Measurements from ENCODE around the gene E2F2.
"Not testable (repeated sequence)": the region's sequence is repeated elsewhere in the genome, so short reads cannot be mapped to it uniquely, and the experiment has no call there.

Gene E2F2

GRCh38 chr1:23544444-23545389, 13.7 kb upstream of the E2F2 start:
- H3K9me3 ChIP-seq (ENCODE audit: control insufficient read depth, insufficient read depth, low read length) = no peaks in the 10 kb centered on the region
- H3K36me3 ChIP-seq (ENCODE audit: insufficient read depth, low read length) = no peaks in the 10 kb centered on the region
- no peaks in the 10 kb centered on the region for H3K4me1 ChIP-seq (ENCODE audit: insufficient read depth, low read length)
- H3K9ac ChIP-seq (ENCODE audit: low read depth, low read length) = no peak overlapping the region

GRCh38 chr1:23543707-23544443, 12.8 kb upstream of the E2F2 start:
- Histone ChIP-seq H3K9me3 (ENCODE audit: control insufficient read depth, insufficient read depth, low read length) (no peaks in the 10 kb centered on the region), H3K36me3 (ENCODE audit: insufficient read depth, low read length) (no peaks in the 10 kb centered on the region), H3K4me1 (ENCODE audit: insufficient read depth, low read length) (no peaks in the 10 kb centered on the region), H3K9ac (ENCODE audit: low read depth, low read length) (no peak overlapping the region)

- not testable (repeated sequence) for H3K36me3 ChIP-seq (ENCODE audit: insufficient read depth, low read length); H3K9me3 ChIP-seq (ENCODE audit: control insufficient read depth, insufficient read depth, low read length); H3K4me1 ChIP-seq (ENCODE audit: insufficient read depth, low read length); H3K9ac ChIP-seq (ENCODE audit: low read depth, low read length)
Observed at GRCh38 chr1:23542940-23543339, 11.9 kb upstream of the E2F2 start.

GRCh38 chr1:23539698-23540266, 8.7 kb upstream of the E2F2 start:
- Histone ChIP-seq H3K36me3 (ENCODE audit: insufficient read depth, low read length) (no peaks in the 10 kb centered on the region), H3K9me3 (ENCODE audit: control insufficient read depth, insufficient read depth, low read length) (no peaks in the 10 kb centered on the region), H3K4me1 (ENCODE audit: insufficient read depth, low read length) (no peaks in the 10 kb centered on the region), H3K9ac (ENCODE audit: low read depth, low read length) (no peak overlapping the region)

- no peaks in the 10 kb centered on the region for H3K36me3 ChIP-seq (ENCODE audit: insufficient read depth, low read length)
- no peak overlapping the region for H3K9ac ChIP-seq (ENCODE audit: low read depth, low read length)
- no peaks in the 10 kb centered on the region for H3K4me1 ChIP-seq (ENCODE audit: insufficient read depth, low read length)
- no peaks in the 10 kb centered on the region for H3K9me3 ChIP-seq (ENCODE audit: control insufficient read depth, insufficient read depth, low read length)
Observed at GRCh38 chr1:23537296-23537973, 6.4 kb upstream of the E2F2 start.

DNA sequence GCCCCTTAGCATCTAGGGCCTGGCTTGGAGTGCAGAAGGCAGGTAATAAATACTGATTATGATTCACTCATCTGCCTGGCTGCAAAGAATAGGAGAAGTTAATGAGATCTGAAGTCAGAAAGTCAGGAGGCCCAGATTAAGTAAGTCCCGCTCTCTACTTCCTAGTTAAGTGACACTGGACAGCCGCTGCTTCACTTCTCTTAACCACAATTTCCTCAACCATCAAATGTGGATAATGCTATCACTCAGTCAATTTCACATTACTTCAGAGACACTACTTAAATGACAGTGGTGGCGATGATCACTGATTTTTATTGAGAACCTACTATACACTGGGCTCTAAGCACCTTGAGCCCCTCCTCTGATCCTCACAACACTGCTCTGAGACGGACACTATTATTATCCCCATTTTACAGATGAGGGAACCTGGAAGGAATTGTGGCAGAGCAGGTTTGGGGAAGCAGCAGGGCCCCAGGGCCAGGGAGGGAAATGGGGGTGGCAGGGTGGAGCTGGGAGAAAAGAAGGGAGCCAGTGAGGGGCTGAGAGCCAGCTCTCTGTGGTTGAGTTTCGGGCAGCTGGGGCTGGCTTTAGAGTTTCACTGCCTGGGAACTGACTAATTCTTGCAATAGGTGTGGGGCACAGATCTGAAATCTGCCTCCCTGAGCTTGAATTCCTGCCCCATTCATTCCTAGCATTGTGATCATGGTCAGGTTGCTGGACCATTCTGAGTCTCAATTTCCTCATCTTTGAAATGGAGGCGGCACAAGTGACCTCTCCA, 2.4 kb upstream of the E2F2 start:
- Histone ChIP-seq H3K9me3 (ENCODE audit: control insufficient read depth, insufficient read depth, low read length) (no peaks in the 10 kb centered on the region), H3K9ac (ENCODE audit: low read depth, low read length) (no peak overlapping the region), H3K36me3 (ENCODE audit: insufficient read depth, low read length) (no peaks in the 10 kb centered on the region), H3K4me1 (ENCODE audit: insufficient read depth, low read length) (peaks cover 9% of the 10 kb centered on the region)

GRCh38 chr1:23531562-23532094, 595 bp upstream of the E2F2 start:
- Histone ChIP-seq H3K9ac (ENCODE audit: low read depth, low read length) (peak overlapping the region; percentile 55), H3K36me3 (ENCODE audit: insufficient read depth, low read length) (no peaks in the 10 kb centered on the region), H3K4me1 (ENCODE audit: insufficient read depth, low read length) (peaks cover 12% of the 10 kb centered on the region), H3K9me3 (ENCODE audit: control insufficient read depth, insufficient read depth, low read length) (no peaks in the 10 kb centered on the region)

DNA sequence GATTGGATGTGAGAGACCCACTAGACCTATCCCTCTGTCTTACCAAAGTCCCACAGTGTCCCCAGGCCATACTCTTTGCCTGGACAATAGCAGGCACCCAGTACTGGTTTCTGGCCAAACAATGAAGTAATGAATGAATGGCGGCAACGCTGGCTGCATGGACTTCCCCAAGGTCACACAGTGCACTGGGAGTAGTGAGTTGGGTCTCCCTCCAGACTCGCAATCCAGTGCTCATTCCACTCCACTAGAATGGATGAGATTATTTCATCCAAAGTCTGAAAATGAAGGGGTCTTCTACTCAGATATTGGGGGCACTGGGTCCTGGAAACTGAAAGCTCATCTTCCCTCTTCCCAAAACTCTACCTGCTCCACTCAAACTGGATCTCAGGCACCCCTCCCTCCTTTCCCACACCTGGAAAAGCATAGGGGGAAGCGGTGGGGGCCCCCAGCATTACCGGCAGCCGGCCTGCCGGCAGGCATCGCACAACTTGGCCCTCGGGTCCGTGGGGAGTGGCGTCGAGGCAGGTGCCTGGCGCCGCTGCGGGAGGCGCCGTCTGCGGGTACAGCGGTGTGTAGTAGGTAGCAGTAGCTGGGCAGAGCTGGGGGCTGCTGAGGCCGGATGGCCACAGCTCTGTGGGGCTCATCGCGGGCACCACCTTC, 816 bp downstream of the E2F2 start:
- Histone ChIP-seq H3K36me3 (ENCODE audit: insufficient read depth, low read length) (no peaks in the 10 kb centered on the region), H3K4me1 (ENCODE audit: insufficient read depth, low read length) (peaks cover 21% of the 10 kb centered on the region), H3K9me3 (ENCODE audit: control insufficient read depth, insufficient read depth, low read length) (no peaks in the 10 kb centered on the region), H3K9ac (ENCODE audit: low read depth, low read length) (peak overlapping the region; percentile 54; the same call in 1 of the 2 replicates)

DNA sequence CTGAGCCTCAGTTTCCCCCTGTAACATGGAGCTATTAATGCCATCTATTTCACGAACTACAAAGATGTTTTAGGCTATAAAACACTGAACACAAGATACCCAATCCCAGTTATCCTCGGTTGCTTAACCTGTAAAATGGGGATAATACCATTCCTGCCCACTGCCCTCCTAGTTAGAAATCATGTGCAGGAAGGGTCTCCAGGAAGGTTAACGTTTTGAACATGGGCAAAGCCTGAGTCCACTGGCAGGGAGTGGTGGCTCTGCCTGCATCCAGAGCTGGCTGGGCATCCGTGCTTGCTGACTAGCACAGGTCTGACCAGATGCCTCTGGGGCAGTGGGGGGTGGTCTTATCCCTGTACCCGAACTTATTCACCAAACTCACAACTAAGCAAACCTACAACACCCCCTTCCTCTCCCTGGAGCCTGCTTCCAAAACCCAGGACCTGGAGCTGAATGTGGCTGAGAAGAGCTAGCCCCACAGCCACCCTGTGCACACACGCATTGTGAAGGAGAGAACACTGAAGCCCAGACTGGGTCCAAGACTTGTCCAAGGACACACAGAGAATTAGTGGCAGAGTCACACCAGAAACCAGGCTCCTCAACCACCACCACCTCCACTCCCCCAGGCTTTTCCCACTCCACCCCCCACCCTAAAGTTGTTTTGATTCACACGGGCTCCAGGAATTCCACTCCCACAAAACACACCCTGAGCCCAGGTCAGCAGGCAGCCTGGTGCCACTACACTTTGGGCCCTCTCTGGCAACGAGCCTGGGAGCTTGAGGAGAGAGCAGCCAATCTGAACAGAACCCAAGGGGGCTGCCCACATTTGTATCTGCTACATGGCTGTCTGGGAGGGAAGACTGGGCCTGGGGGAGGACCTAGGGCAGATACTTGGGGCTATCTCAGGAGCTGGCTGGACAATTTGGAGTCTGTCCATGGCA, 1.6 kb downstream of the E2F2 start:
- Histone ChIP-seq H3K4me1 (ENCODE audit: insufficient read depth, low read length) (peaks cover 21% of the 10 kb centered on the region), H3K9me3 (ENCODE audit: control insufficient read depth, insufficient read depth, low read length) (no peaks in the 10 kb centered on the region), H3K9ac (ENCODE audit: low read depth, low read length) (no peak overlapping the region), H3K36me3 (ENCODE audit: insufficient read depth, low read length) (no peaks in the 10 kb centered on the region)

GRCh38 chr1:23528250-23528978, 2.6 kb downstream of the E2F2 start:
- Histone ChIP-seq H3K36me3 (ENCODE audit: insufficient read depth, low read length) (no peaks in the 10 kb centered on the region), H3K9ac (ENCODE audit: low read depth, low read length) (no peak overlapping the region), H3K9me3 (ENCODE audit: control insufficient read depth, insufficient read depth, low read length) (no peaks in the 10 kb centered on the region), H3K4me1 (ENCODE audit: insufficient read depth, low read length) (peaks cover 21% of the 10 kb centered on the region)

DNA sequence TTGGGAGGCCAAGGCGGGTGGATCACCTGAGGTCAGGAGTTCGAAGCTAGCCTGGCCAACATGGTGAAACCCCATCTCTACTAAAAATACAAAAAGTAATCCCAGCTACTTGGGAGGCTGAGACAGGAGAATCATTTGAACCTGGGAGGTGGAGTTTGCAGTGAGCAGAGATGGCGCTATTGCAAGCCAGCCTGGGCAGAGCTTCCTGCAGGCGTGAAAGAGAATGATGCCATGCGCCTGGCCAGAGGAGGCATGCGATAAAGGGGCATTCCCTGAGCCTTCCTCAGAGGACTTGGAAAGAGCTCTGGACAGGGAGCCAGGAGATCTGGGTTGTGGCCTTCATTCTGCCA, 3.2 kb downstream of the E2F2 start:
- no peaks in the 10 kb centered on the region for H3K9me3 ChIP-seq (ENCODE audit: control insufficient read depth, insufficient read depth, low read length)
- H3K36me3 ChIP-seq (ENCODE audit: insufficient read depth, low read length) = no peaks in the 10 kb centered on the region
- peaks cover 21% of the 10 kb centered on the region for H3K4me1 ChIP-seq (ENCODE audit: insufficient read depth, low read length)
- no peak overlapping the region for H3K9ac ChIP-seq (ENCODE audit: low read depth, low read length)

DNA sequence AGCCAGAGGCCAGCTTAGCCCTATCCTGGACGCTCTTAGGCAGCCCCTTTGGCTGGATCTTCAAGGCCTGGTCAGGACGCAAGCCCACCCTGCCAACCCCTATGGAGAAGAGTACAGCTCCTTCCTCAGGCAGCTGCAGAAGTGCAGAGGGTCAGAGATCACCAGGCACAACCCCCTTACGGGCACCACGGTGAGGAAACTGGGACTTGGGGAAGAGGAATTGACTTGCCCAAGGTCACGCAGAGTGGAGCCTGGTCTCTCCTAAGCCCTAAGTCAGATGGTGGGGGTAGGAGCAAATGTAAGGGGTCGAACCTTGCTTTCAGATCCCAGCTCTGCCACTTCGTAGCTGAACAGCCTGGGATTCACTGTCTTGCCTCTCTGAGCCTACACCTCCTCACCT, 3.7 kb downstream of the E2F2 start:
- Histone ChIP-seq H3K4me1 (ENCODE audit: insufficient read depth, low read length) (peaks cover 21% of the 10 kb centered on the region), H3K9ac (ENCODE audit: low read depth, low read length) (no peak overlapping the region), H3K9me3 (ENCODE audit: control insufficient read depth, insufficient read depth, low read length) (no peaks in the 10 kb centered on the region), H3K36me3 (ENCODE audit: insufficient read depth, low read length) (no peaks in the 10 kb centered on the region)

Measured in ES-I3 (cell line).